NCI-H1930 (cell line): ENCODE results near the gene CX3CR1.
"Not testable (repeated sequence)": the region's sequence is repeated elsewhere in the genome, so short reads cannot be mapped to it uniquely, and the experiment has no call there.

Experiments
- DNase-seq, 2 experiments: peaks; one replicate each; lab custom pipeline; 2025; lab: John Stamatoyannopoulos, UW

The CX3CR1 gene, protein sequence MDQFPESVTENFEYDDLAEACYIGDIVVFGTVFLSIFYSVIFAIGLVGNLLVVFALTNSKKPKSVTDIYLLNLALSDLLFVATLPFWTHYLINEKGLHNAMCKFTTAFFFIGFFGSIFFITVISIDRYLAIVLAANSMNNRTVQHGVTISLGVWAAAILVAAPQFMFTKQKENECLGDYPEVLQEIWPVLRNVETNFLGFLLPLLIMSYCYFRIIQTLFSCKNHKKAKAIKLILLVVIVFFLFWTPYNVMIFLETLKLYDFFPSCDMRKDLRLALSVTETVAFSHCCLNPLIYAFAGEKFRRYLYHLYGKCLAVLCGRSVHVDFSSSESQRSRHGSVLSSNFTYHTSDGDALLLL

DNA sequence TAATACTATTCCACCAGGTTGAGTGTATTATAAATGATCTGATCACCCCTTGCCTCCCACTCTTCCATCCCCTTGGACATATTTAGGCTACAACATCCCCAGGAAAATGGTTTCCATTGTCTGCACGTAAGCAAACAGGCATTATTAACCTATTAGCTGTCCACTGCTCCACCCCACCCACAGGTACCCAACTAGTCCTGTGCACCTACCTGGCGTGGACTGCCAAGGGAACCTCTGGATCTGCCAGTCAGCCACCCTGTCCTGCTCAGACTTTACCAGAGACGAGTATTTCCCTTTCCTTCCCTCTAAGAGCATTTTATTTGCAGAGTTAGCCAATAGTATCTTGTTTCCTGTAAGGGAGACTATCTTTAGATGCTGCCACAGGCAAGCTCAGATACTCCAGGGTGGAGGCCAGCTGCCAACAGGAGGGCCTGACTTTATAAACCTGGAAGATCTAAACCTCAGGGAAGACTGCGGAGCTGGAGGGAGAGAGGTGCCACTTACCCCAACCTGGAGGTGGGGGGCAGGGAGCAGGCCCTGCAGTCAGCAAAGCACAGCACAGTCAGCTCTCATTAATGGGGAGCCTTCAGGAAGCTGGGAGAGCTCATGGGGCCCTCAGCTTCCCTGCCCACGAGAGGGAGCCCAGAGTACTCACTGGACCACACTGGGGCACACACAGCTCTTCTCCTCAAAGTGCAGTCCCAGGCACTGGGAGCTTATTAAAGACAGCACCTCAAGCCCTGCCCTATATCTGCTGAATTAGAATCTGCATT lies at the start of gene CX3CR1:
TSS of gene CX3CR1 (minus strand) at position 292 of the 773 bp plus-strand sequence. CDS start 13,527 bp downstream, outside the sequence.
- no peak for DNase-seq

- DNase-seq = no peak
Measured at GRCh38 chr3:39329493-39329892, 49.7 kb upstream of the CX3CR1 start, which contains the start of gene CCR8. TSS of gene CCR8 (plus strand) at chr3:39329709. CDS start at chr3:39332332, 2,623 bp downstream.

DNA sequence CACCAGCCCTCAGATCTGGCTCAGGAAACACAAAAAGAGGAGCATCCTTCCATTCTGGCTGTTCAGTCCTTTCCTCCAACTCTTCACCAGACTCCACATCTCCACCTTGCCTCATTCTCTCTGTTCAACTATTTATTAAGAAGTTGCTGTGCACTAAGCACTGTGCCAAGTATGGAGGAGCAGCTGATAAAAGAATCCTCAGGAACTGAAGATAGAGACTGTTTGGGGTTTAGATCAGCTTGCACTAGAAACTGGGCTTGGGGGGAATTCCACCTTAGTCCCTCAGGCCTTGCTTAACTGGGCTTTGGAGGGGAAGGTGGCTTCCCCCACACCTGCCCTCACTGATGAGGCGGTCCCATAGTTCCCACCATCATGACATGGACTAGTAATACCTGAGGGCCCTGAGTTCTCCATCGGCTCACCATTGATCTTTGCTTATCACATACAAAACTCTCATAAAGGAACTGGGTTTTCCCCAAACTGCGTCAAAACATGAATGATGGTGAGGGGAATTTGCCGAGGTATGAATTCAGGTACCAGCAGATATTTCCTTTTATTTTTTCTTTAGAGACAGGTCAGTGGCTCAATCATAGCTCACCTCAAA lies 48.0 kb upstream of the CX3CR1 start:
- DNase-seq = no peak

DNA sequence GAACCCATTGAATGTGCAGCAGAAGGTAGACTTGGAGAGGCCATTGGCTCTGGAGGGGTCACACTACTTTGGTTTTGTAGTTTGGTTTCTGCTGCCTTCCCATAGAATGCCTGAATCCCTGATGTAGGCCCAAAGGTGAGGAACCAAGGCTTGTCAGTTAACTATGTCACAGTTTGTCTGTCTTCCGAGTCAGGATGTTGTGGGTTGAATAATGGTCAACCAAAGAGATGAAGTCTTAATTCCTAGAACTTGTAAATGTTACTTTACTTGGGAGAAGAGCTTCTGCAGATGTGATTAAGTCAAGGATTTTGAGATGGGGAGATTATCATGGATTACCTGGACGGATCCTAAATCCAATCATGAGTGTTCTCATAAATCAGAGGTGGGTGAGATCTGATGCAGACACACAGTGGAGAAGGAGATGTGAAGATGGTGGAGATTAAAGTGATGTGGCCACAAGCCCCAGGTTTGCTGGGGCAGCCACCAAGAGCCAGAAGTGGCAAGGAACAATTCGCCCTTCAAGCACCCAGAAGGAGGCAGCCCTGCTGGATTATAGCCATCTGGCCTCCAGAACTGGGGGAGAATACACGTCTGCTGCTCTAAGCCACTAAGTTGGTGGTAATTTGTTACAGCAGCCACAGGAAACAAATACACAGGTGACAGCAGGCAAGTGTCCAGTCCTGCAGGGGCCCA lies 47.4 kb upstream of the CX3CR1 start:
- no peak for DNase-seq

DNA sequence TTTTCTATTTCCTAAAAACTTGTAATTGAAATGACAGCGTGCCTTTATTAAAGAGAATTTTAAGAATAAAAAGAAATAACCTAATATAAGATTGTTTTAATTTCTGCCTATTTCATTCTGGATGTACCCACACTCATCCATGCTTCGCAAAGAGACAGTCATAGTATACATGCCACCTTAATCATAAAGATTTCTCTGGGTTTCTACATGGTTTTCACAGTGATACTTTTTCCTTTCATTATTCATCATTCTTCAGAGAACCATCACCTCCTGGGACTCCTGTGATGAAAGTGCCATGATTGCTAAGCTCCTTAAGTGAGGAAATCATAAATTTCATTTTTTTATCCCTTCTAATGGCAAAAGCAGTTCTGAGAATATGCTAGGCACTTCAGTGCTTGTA lies 45.4 kb upstream of the CX3CR1 start:
- DNase-seq = no peak

DNA sequence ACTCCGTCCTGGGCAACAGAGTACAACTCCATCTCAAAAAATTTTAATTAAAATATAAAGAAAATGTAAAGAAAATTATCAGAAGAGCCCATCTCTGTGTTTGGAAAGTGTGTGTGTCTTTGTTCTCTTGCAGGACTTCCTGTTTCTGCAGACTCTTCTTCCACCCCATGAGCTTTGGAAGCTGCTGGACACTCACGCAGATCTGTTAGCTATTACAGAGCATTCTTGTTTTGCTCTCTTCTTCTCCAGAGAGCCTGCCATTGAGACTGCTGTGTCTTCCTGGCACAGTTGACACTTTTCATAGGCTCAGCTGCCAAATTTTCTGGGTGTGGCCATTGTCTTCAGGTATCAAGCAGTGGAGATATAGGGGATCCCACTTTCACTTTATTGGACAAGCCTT lies 43.7 kb upstream of the CX3CR1 start:
- no peak for DNase-seq

- DNase-seq = no peak
Measured at GRCh38 chr3:39322936-39323335, 43.1 kb upstream of the CX3CR1 start.

GRCh38 chr3:39322209-39322715 lies 42.4 kb upstream of the CX3CR1 start:
- not testable (repeated sequence) for DNase-seq

GRCh38 chr3:39321574-39321983 lies 41.7 kb upstream of the CX3CR1 start:
- not testable (repeated sequence) for DNase-seq

DNA sequence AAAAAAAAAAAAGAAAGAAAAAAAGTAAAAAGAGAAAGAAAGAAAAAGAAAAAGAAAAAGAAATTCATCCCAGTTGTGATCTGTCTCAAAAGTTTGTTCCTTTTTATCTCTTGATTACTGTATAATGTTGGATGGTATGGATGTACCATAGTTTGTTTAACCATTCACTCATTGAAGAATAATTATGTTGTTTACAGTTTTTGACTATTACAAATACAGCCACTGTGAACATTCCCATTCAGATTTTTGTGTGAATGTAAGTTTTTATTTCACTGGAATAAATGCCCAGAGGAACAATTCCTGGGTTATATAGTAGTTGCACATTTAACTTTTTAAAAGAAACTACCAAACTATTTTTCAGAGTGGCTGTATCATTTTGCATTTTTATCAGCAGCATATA lies 39.4 kb upstream of the CX3CR1 start:
- DNase-seq = no peak

GRCh38 chr3:39318301-39318700 lies 38.5 kb upstream of the CX3CR1 start:
- no peak for DNase-seq

- DNase-seq = no peak
Measured at GRCh38 chr3:39317571-39318169, 37.8 kb upstream of the CX3CR1 start.

DNA sequence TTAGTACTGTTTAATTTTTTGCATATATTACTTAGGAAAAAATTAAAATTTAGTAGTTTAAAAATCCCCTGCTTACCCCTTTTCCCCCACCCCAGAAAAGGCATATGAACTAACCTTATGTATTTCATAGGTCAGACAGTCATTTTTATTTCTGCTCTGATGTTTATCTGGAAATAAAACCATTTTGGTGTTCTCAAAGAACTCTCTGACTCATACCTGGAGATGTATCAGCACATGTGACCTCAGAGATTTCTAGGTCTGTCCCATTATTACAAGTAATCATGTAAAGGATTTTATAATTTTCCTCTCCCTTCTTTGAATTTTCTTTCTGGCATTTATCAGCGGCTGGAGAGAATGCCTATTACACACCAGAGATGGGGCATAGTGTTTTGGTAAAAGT lies 35.6 kb upstream of the CX3CR1 start:
- DNase-seq = no peak

DNA sequence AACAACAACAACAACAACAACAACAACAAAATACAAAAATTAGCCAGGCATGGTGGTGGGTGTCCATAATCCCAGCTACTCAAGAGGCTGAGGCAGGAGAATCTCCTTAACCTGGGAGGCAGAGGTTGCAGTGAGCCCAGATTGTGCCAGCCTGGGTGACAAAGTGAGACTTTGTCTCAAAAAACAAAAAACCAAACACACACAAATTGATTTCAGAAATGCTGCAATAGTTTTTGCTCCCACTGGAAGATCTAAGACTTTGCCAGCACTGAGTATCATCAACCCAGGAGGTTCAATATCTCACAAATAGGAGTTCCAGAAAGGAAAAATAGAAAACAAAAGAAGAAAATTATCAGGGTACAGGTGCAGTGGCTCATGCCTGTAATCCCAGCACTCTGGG lies 33.5 kb upstream of the CX3CR1 start:
- DNase-seq = no peak

GRCh38 chr3:39302178-39302577 lies 22.3 kb upstream of the CX3CR1 start:
- no peak for DNase-seq

DNA sequence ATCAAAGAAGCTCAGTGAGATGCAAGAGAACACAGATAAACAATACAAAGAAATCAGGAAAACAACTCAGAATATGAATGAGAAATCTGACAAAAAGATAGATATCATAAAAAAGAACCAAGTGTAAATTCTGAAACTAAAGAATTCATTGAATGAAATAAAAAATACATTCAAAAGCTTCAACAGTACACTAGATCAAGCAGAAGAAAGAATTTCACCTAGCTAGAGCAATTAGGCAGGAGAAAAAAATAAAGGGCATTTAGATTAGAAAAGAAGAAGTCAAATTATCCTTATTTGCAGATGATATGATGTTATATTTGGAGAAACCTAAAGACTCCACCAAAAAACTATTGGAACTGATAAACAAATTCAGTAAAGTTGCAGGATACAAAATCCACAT lies 19.4 kb upstream of the CX3CR1 start:
- no peak for DNase-seq

DNA sequence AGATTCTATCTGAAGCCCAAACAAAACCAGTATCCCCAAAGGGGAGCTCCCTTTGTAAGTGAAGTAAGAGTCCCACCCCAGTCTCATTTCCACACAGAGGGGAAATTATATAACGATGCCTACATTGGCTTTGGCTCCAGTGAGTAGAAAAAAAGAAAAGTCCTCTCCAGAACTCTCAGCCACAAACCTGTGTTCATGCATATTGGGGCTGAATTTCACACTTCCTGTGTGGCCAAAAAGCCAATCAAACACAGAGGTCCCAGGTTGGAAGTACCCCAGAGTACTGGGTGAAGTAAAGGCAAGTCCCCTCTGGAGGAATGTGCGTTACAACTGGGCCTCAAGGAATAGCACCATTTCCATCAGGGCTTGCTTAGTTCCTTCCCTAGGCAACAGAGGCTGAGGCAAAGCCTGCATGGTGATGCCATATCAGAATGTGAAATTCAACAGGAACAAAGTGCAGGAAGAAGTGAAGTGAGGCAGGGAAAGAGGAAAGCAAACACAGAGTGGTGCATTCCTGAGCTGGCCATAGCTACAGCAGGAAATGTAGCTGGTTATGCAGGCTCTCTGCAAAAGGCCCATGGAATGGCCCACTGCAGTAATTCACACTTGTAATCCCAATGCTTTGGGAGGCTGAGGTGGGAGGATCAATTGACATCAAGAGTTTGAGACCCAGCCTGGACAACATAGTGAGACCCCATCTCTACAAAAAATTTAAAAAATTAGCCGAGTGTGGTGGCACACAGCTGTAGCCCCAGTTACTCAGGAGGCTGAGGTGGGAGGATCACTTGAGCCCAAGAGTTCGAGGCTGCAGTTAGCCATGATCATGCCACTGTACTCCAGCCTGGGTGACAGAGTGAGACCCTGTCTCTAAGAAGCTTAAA lies 16.6 kb upstream of the CX3CR1 start:
- no peak for DNase-seq

DNA sequence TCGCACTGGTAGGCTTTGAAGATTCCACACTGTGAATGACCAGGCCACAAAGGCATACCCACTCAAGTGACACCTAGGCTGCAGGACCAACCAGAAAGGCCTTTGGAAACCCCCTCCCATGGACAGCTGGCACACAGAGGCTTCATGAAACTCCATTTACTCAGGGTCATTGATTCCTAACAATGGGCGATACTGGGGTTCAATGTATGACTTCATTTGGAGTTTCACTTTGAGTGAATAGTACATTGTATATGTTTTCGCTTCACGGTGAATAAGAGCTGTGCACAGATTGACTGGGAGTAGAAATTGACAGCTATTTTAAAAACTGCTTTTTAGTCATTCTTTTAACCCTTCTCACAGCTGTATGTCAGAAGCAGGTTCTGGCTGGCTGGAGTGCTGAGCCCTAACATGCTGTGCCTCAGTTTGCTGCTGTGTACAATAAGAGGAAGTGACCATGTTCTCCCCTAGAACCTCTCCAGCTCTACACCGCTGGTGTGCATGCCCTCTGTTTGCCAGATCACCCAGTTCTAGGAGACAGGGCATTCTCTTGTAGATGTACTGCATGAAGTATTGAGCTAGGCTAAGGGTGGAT lies 15.4 kb upstream of the CX3CR1 start:
- no peak for DNase-seq

GRCh38 chr3:39294446-39295183 lies 14.8 kb upstream of the CX3CR1 start:
- no peak for DNase-seq
